Measurements from ENCODE around the gene PLXNA2.
A peak's percentile ranks its signal among the peaks of the same experiment; 100 is the strongest.

Gene PLXNA2

DNA sequence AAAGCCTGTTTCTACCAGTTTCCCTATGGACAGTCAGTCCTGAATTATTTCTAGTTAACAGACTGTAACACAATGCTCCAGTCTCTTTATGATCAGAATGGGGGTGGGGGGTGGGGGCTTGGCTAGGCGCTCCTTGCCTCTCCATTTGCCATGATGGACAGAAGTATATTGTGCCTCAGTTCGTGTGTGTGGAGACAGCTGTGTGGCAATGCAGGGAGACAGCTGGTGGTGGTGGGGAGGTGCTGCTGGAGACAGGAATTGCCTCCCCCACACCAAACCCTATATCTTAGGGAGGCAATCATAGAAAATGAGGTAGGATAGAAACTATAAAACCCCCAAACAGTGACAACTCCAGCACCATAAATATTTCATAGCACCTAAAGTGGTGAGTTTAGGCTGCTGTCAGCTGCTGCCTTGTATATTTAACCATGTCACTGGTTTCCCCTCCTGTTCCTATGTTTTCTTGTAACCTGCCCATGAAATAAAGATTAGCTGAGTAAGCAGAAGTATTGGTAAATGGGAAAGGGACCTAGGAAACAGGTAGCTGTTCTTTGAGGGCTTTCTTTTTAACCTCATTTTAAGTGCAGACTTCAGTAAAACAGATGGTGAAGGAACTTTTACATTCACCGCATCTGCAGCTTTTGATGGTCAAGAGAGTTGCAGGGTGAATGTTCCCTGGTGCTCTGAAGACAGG, 3.4 kb downstream of the PLXNA2 start:
- DNase-seq, result no peak

DNA sequence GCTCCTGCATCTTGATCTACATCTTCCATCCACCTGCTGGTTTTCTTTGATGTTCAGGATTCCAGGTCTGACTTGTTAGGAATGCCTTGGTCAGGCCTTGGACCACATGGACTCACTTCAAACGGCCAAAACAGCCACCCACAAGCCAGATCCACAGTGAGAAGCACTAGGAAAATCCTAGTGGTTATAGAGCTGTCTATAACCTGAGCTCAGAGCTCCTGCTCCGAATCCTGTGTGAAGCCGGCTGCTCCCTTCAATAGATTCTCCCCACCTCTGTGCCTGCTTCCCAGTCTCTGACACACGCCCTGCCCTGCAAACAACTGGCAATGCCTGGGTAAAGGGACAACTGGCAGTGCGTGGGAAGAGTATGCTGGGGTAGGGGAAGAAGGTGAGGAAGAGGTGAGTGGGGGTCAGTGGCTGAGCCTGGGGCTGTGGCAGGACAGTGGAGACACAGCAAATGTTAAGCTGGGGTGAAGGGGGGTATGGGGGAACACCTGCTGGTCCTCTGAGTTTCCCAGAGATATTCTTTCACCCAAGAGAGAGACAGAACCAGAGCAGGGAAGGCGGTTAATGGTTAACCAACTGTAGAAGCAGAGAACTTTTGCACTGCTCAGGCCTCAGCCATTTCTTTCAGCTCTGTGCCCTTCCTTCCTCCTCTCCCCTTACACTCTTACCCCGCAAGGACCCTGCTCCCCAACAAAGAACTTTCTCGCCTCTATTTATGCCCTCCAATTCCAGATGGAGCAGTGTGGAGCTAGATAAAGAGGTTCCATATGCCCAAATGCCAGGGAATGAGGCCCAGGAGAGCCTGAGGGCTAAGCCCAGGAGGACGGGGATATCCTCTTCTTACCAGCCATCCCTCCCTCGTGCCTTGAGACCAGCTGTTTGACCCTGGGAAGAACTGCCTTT, 4.5 kb downstream of the PLXNA2 start:
- DNase-seq, result no peak

DNA sequence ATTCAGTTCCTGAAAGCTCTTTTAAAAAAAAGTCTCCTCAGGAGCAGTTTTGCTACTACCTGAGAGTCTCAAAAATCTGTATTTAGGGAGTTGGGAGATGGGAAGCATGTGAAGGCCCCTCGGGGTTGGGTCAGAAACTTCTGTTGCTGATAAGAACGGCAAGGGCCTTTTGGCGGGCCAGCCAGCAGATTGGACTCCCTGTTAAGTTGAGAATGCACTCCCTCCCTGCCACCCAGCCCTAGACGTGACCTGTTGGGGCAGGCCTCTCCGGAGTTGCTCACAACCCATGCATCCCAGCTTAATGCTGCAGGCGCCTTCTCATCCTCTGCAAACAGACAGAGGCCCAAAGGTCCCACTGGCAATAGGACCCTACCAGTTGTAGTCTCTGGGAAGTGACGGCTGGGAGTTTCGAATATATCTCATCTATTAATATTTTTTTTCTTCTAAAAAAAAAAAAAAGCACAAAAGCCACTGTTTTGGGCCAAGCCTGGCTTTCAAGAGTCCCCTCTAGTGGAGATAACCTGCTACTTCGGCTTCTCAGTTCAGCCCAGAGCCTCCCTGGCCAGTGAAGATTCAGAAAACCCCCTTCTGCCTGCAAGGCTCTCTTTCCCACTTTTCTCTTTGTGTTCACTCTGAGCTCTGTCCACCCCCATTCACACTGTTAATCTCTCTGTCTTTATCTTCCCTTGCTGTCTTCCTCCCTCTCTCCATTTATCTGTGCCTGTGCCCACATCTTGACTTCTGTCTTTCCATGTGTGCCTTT, 5.3 kb downstream of the PLXNA2 start:
- DNase-seq, result no peak

DNA sequence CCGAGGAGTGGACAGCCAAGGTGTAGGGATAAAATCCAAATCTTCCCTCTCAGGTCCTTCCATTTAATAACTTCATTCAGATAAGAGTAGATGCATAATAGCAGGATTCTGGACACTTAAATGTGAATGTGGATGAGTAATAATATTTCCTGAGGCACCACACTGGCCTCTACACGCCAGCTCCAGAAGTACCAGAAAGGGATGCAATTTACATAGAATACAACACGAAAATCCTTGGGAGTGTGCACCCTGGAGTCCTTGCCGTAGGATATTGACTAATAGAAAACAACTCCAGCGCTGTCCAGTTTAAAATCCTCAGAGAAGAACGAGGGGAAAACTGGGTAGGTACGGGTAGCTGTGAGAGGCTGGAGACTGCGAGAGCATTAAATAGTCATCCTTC, 6.9 kb downstream of the PLXNA2 start:
- DNase-seq, result no peak

DNA sequence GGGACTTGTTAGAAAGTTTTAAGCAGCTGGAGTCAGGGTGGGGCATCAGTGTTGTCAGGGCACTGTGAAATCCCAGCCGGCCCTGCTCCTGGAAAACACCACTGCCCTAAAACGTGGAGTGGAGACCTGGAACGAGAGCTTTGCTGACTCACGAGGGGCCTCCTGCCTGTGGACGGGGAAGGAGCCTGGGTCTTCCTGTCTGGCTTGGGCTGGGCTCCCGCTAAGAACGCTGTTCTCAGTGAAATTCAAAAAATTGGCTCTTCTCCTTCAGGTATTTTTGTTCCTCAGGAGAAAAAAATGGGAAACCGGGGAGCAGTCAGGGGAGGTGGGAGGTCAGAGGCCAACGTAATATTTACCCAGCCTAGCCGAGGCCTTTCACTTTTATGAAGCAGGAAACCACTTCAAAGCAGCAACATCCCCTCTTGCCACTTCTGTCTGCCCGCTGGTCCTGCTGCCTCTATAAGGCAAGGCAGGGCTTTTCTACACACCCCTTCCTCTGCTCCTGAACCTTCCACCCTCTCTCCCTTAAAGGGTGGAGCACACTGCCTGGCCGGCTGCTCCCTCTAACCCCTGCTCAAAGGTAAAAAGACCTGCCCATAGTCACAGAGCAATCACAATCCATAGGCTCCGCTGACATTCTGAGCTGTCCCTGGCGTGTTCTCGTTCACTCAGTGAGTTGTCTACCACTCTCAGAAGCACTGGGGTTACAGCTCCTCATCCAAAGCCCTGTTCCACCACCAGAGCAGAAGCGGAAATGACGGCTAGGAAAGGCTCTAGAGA, 8.0 kb downstream of the PLXNA2 start:
- DNase-seq, result peak in 1 of 5 donors; percentile 8

DNA sequence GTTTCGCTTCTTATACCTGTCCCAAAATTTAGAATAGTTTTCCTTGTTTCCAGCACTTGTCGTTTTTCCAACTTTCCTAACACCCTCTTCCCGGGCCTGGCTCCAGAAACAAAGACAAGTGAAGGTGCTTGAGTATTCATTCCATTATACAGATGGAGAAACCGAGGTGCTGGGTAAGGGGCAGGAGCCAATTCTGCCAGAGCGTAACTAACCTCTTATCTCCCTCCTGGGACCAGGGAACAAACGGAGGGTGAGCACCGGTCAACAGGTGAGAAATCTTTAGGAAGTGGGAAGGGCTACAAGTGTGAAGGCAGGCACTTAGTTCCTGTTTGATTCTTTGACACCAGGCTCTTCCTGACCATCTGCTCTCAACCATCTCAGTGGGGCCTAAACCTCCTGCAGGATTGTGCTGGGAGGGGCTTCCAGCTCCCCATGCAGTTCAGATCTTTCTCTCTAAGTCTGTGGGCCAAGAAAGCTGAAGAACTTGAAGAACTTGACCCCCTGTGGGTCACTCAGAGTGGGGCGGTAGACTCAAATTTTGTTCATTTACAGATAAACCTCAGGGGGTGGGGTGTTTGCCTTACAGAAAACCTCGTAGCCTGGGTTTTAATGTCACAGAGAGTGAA, 8.7 kb downstream of the PLXNA2 start:
- DNase-seq, result no peak

DNA sequence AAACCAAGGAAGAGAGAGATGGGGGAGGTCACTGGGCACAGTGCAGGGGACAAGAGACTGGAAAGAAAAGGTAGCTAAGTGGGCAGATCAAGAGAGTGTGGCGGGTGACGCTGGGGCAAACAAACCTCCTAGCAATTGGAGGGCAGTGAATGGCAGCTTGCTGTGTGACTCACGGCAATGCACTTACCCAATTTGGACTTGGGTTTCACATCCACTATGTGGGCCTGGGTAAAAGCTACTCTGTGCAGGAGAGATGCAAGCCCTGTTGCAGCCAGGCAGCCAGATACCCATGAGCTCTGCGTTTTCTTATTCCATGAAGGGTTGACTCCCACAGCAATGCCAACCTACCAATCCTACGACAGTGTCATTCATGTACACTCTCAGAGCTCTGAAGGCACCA, 9.5 kb downstream of the PLXNA2 start:
- DNase-seq, result no peak

DNA sequence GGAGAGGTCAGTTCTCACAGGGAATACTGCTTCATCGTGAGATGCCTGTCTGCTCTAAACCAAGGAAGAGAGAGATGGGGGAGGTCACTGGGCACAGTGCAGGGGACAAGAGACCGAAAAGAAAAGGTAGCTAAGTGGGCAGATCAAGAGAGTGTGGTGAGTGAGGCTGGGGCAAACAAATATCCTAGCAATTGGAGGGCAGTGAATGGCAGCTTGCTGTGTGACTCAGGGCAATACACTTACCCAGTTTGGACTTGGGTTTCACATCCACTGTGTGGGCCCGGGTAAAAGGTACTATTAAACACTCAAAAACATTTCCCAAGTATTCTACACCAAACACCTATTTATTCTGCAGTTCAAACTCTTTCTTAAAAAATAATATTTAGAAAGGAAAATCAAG, 10.2 kb downstream of the PLXNA2 start:
- DNase-seq, result no peak

DNA sequence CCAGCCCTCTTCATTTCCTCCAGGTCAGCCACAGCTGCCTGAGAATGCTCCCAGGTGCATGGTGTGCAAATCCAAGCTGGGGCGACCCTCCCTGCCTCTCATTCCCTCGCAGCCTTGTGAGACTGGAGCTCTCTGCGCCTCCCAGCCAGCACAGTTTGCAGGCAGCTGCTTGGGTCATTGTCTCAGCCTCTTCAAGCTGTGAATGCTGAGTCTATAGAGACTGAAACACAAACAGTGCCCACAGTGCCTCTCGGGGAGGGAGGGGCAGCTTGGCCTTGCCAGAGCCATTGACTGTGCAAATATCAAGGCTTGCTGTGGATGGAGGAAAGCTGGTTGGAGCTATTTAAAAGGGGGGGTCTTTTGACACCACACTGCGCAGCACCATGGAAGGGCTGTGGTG, 10.6 kb downstream of the PLXNA2 start:
- DNase-seq, result no peak

DNA sequence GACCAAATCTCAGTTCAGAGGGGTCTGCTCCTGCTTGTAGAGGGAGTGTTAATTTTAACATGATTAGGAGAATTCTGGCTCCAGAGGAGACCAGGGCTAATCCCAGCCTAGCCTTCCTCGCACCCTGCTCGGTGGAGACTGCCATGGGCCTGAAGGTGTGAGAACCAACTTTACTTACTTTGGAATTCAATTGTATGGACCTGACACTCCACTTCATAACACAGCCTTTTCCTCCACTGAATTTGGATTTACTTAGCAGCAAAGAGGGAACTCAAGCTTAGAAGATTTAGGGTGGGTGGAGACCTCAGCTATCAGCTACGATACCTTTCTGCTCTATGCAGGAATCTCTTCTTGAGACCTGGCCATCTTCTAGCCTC, 11.5 kb downstream of the PLXNA2 start:
- DNase-seq, result no peak

DNA sequence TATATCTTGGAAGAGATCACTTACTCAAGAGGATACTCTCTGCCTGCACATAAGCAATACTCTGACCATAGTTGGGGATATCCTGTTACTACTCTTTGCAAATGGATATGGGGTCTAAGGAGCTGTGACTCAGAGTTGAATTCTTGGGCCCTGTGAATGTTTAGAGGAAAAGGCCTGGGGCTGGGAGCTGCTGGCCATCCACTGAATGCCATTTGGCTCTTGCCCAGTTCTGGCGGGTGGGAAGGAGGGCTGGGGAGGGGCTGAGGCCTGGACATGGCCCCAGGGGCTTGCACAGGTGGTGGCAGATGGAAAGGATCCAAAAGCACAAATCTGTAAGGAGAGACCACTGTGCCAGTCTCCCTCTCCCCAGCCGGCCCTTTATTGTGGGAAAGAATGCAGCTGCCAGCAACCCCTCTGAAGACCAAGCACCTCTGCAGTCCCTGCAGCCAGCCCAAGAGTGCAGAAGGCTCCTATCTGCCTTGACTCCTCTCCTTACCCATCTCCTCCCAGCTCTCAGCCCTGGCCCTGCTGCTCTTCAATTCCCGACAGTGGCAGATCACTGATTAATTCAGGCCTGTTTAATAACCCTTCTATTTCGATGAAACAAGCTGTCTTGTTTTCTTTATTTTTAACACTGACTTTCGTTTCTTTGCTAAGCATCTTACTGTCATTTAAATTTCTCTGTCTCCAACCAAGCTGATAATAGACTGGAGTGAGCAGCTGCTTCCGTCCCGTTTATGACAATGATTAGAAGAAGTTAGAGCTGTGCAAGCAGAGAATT, 12.1 kb downstream of the PLXNA2 start:
- DNase-seq, result no peak

DNA sequence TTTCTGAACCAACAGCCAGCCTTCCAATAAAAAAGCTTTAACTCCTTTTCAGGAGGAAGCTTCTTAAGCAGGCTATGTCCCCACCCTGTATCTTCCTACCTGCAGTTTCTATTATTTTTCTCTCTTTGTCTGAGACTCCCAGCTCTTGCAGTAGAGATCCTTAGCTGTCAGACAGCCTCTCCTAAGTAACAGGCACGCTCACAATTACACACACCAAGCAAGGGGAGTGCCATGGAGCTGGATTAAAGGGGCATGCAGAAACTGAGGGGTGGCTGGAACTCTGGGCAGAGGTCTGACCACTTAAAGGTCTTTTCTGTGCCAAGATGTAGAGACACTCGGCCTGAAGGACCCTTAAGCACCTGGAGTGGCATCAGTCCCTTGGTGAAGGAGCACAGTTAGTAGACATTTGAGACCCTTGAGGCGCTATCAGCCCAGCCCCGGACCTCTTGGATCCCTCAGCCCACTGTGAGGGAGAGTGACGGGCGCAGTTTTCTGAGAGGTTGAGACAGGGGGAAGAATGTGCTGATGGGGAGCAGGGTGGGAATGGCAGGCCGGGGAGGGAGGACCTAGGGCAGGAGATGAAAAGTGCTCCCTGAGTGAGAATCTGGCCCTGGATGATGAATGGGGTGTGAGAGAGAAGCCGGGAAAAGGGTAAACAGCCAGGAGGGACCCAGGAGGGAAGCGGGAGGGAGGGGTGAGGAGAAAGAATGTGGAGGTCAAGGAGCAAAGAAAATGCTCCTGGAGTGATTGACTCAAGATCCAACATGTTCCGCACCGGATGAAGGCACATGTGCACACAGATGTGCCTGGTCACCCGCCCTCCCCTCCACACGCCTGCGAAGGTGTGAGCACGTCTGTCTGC, 13.3 kb downstream of the PLXNA2 start:
- no peak for DNase-seq

DNA sequence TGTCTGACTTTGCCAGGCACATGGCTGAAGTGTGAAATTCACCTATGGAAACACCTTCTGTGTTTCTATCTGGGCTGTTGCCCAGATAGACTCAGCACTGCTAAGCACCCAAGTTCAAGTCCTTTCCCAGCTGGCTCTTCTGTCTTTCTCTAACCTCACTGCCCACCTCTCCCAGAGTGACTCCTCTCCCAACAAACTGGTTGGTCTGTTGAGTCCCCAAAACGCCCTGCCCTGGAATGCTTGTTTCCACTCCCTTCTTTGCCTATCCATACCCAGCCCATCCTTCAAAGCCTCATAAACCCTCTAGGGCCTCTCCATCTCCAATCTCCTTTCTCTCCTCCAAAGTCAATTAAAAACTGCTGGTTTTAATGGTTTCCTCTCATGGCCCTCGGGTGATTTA, 15.6 kb downstream of the PLXNA2 start:
- no peak for DNase-seq

DNA sequence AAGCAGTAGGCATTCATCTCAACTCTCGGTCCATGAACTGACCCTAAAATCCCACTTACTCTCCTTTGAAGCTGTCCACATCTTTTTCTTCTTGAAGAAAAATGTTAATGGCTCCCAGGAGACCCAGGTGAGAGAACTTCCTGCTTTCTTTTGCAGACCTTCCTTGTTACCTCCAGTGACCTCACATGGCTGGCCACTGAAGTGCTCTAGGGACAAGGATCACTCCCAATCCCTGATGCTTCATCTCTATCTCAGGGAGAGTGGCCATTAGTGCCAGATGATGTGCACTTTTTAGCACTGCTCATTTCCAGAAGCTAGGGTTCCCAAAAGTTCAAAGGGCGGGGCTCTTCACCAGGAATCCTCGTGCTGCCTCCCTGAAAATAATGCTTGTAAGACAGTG, 16.2 kb downstream of the PLXNA2 start:
- no peak for DNase-seq

DNA sequence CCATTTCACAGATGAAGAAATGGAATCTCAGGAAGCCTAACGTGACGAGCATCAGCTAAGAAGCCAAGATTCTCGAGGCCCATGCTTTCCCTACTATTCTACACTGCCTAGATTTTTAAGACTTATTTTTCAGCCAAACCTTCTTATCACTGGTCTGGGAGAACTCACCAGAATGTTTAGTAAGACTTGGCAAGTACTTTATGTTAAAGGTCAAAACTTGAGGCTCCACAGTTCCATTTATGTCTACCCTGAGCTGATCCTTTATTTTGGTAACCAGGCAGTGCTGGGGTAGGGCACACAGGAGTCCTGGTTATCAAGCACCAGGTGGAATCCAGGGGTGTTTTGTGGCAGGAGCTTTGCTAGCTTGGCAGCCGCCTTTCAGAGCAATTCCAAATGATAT, 16.8 kb downstream of the PLXNA2 start:
- DNase-seq, result no peak

DNA sequence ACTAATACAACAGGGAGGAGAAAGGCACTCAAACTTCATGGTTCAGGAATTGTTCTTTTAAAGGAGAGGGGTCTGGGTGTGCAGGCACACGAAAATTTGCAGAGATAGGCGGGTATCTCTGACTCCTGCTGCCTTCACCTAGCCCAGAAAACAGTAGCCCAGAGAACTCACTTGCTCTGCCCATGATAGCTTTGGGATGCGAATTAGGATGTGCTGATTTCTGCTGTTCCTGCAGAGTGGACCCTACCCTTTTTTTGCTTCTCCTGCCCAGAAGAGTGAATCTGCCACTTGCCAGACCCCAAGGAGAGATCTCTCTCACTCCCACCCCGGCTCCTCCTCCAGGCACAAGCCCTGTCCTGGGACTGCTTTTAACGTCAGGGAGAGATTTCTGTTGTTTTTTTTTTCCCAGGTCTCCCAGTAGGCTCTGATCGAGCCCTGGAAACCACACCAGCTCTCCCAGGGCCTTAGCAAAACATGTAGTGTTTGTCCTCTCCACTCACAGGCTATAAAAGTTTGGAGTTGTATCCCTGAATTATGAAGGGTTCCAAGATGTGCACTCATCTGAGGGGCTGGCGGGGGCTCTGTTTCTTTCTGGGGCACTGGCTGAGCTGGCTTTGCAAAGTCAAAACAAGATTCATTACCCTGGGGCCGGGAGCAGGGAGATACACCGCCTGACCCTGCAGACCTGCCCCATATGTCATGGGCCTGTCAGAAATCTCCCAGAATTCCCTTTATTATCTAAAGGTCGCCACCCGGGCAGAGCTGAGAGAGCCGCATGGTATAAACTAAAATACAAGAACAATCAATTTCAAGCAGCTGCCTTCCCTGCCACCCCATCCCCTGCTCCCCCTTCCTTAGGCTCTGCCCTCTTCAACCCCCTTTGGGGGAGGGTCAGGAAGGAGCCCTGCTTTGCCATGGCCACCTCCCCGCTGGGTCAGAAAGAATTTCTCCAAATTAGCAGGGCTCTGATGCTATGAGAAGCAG, 17.9 kb downstream of the PLXNA2 start:
- DNase-seq, result no peak

DNA sequence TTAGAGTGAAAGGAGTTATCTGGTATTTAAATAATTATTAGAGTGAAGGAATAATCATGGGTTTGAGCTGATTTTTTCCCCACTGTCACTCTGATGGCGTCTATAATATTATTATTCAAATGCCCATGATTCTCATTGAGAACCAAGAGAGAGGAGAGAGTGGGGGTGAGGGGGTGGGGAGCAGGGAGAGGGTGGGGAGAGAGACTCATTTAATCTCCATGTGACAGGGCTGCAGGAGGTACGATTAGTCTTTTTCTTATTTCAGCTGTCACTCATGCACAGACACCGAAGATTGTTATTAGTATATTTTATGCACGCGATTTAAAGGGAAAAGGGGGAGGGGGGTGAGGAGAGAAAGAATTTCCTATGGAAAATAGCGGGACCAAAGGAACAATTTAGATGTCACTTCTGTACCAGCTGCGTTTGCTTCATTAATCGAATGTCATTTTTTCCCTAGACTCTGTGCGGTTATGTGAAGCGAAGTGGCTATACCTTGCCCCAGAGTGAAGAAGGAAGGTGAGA, 19.9 kb downstream of the PLXNA2 start:
- DNase-seq, result no peak

DNA sequence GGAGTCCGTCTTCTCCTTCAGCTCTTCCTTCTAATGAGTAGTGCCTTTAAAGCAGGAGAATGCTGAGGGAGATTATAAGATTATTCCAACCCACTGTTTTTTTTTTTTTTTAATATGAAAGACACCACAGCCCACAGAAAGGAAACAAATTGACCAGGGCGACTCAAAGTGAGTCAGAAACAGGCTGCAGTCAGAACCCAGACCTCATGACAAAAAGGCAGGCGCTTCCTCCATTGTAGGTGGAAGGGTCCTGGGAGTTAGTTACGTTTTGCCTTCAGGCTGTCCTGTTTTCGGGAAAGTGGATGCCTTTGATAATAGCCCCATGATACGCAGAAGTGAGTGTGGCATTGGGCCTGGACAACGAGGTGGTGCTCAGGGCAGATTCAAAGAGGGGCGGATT, 21.0 kb downstream of the PLXNA2 start:
- no peak for DNase-seq
